Mesodermal cell (in vitro differentiated cells): Measurements from ENCODE around the gene FGGY.

Experiments used
- H3K27ac ChIP-seq: 2 replicates; pipeline ENCODE4 v1.7.0; 2013; ENCODE audit warnings: mild to moderate bottlenecking, low read depth, low read length, moderate library complexity; ENCODE audit not compliant: severe bottlenecking
- H3K36me3 ChIP-seq: 2 replicates; pipeline ENCODE4 v1.7.1; 2013; ENCODE audit warnings: mild to moderate bottlenecking, low read length, moderate library complexity; ENCODE audit not compliant: control insufficient read depth, insufficient read depth
- H3K4me1 ChIP-seq: one replicate; pipeline ENCODE4 v1.7.1; 2013; ENCODE audit warnings: mild to moderate bottlenecking, low read length; ENCODE audit not compliant: insufficient read depth, control insufficient read depth, poor library complexity, severe bottlenecking
- H3K4me3 ChIP-seq: 2 replicates; pipeline ENCODE4 v1.7.0; 2013; ENCODE audit warnings: low read length, control low read depth, mild to moderate bottlenecking; ENCODE audit not compliant: insufficient read depth, poor library complexity, severe bottlenecking; ENCODE audit errors: extremely low read depth
- H3K9me3 ChIP-seq: 2 replicates; pipeline ENCODE4 v1.7.1; 2013; ENCODE audit warnings: mild to moderate bottlenecking, low read length, moderate library complexity; ENCODE audit not compliant: control insufficient read depth
- WGBS, 2 experiments: methylation state at CpG; one replicate each; pipeline ENCODE4 v1.1.5; 2013; ENCODE audit warnings: missing lambda C conversion rate in 2 of 2; ENCODE audit not compliant: insufficient coverage in 2 of 2; 5-methylcytosine and 5-hydroxymethylcytosine counted together

Gene FGGY

GRCh38 chr1:59473831-59474230 is 176.9 kb downstream of the FGGY start:
- no peak overlapping the region for H3K27ac ChIP-seq
- WGBS, 2 experiments: 100% methylated on average over 1 to 2 of the region's 3 CpGs
- no peak overlapping the region for H3K4me3 ChIP-seq
- H3K4me1 ChIP-seq: peaks cover 3% of the 10 kb centered on the region
- H3K36me3 ChIP-seq: no peaks in the 10 kb centered on the region
- H3K9me3 ChIP-seq: no peaks in the 10 kb centered on the region

GRCh38 chr1:59474496-59474895 is 177.6 kb downstream of the FGGY start:
- H3K9me3 ChIP-seq: no peaks in the 10 kb centered on the region
- H3K4me1 ChIP-seq: peaks cover 3% of the 10 kb centered on the region
- 75 to 89% methylated on average over 1 of the region's 2 CpGs for WGBS, 2 experiments
- H3K36me3 ChIP-seq: no peaks in the 10 kb centered on the region
- H3K27ac ChIP-seq: no peak overlapping the region
- no peak overlapping the region for H3K4me3 ChIP-seq

GRCh38 chr1:59475737-59476136 is 178.8 kb downstream of the FGGY start:
- no peak overlapping the region for H3K27ac ChIP-seq
- H3K4me1 ChIP-seq: peaks cover 3% of the 10 kb centered on the region
- no peaks in the 10 kb centered on the region for H3K36me3 ChIP-seq
- H3K9me3 ChIP-seq: no peaks in the 10 kb centered on the region
- no peak overlapping the region for H3K4me3 ChIP-seq
- 92 to 100% methylated on average over 3 of the region's 4 CpGs for WGBS, 2 experiments

- no peaks in the 10 kb centered on the region for H3K9me3 ChIP-seq
- peaks cover 3% of the 10 kb centered on the region for H3K4me1 ChIP-seq
- H3K4me3 ChIP-seq: no peak overlapping the region
- H3K36me3 ChIP-seq: no peaks in the 10 kb centered on the region
- WGBS, 2 experiments: 80 to 92% methylated on average over 1 to 2 of the region's 6 CpGs
- H3K27ac ChIP-seq: no peak overlapping the region
Observed at GRCh38 chr1:59477286-59477685, 180.4 kb downstream of the FGGY start.

- 100% methylated on average over 1 of the region's 4 CpGs for WGBS, 2 experiments
- peaks cover 3% of the 10 kb centered on the region for H3K4me1 ChIP-seq
Observed at GRCh38 chr1:59477867-59478266, 181.0 kb downstream of the FGGY start.

GRCh38 chr1:59478822-59479221 is 181.9 kb downstream of the FGGY start:
- WGBS, 2 experiments: 100% methylated on average over 1 to 2 of the region's 2 CpGs

More at GRCh38 chr1:59477867-59478266, 181.0 kb downstream of the FGGY start:
- Histone ChIP-seq H3K9me3 (no peaks in the 10 kb centered on the region), H3K27ac (no peak overlapping the region), H3K36me3 (no peaks in the 10 kb centered on the region), H3K4me3 (no peak overlapping the region)

GRCh38 chr1:59480188-59480888 is 183.4 kb downstream of the FGGY start:
- no peak overlapping the region for H3K27ac ChIP-seq
- 90 to 92% methylated on average over 5 to 6 of the region's 7 CpGs for WGBS, 2 experiments
- no peaks in the 10 kb centered on the region for H3K36me3 ChIP-seq
- no peaks in the 10 kb centered on the region for H3K9me3 ChIP-seq
- no peak overlapping the region for H3K4me3 ChIP-seq
- H3K4me1 ChIP-seq: peaks cover 3% of the 10 kb centered on the region

More at GRCh38 chr1:59478822-59479221, 181.9 kb downstream of the FGGY start:
- H3K36me3 ChIP-seq: no peaks in the 10 kb centered on the region
- H3K27ac ChIP-seq: no peak overlapping the region
- no peak overlapping the region for H3K4me3 ChIP-seq
- H3K4me1 ChIP-seq: peaks cover 3% of the 10 kb centered on the region
- no peaks in the 10 kb centered on the region for H3K9me3 ChIP-seq

GRCh38 chr1:59481881-59482505 is 185.1 kb downstream of the FGGY start:
- 100% methylated on average over 1 of the region's 3 CpGs for whole genome bisulfite sequencing, 2 experiments
- Histone ChIP-seq H3K4me1 (peaks cover 3% of the 10 kb centered on the region), H3K9me3 (no peaks in the 10 kb centered on the region), H3K4me3 (no peak overlapping the region), H3K36me3 (no peaks in the 10 kb centered on the region), H3K27ac (no peak overlapping the region)

GRCh38 chr1:59482986-59483385 is 186.1 kb downstream of the FGGY start:
- Histone ChIP-seq H3K4me1 (no peaks in the 10 kb centered on the region), H3K36me3 (no peaks in the 10 kb centered on the region), H3K4me3 (no peak overlapping the region), H3K9me3 (no peaks in the 10 kb centered on the region), H3K27ac (no peak overlapping the region)
- 93 to 100% methylated on average over 1 of the region's 1 CpG for WGBS, 2 experiments

- no peak overlapping the region for H3K4me3 ChIP-seq
- WGBS, 2 experiments: 71% methylated on average over 1 of the region's 1 CpG; no CpG with 5 or more reads in 1 of the 2 experiments
- H3K27ac ChIP-seq: no peak overlapping the region
- no peaks in the 10 kb centered on the region for H3K4me1 ChIP-seq
- no peaks in the 10 kb centered on the region for H3K36me3 ChIP-seq
- no peaks in the 10 kb centered on the region for H3K9me3 ChIP-seq
Observed at GRCh38 chr1:59484096-59484495, 187.2 kb downstream of the FGGY start.

- Histone ChIP-seq H3K4me1 (no peaks in the 10 kb centered on the region), H3K9me3 (no peaks in the 10 kb centered on the region), H3K27ac (no peak overlapping the region), H3K4me3 (no peak overlapping the region), H3K36me3 (no peaks in the 10 kb centered on the region)
- WGBS, 2 experiments: 88% methylated on average over 1 of the region's 2 CpGs; no CpG with 5 or more reads in 1 of the 2 experiments
Observed at GRCh38 chr1:59485171-59485570, 188.3 kb downstream of the FGGY start.
